ENCODE measurements around the gene NME9. TPM values are rescaled to one million over a fixed set of nuclear protein-coding genes. Genes with fewer than 3 reads are reported as not detected.

NME9 gene
- total and polyA plus RNA-seq, 2 donors (not counting 3 experiments of a cell fraction or from before 2014, with no cell fraction given): 0.08 TPM; not detected in 1

GRCh38 chr3:138375447-138375846 is 45.8 kb upstream of the NME9 start:
- CTCF ChIA-PET: interaction anchor here (0.6 to 0.8 kb wide), 2 partner anchors 11 to 152 kb away, joined by 3 read pairs; no protein-coding TSS in a partner anchor
- Histone ChIP-seq H3K9me1 (replicated peaks; ENCODE audit: control insufficient read depth, extremely low read depth, insufficient read depth, low read length) (no peaks in the 10 kb centered on the region), H3K9ac (replicated peaks; ENCODE audit: extremely low read depth, insufficient read depth, low read length) (no peak overlapping the region), H3K9me3 (replicated peaks; ENCODE audit: control insufficient read depth, insufficient read depth, low read length) (no peaks in the 10 kb centered on the region), H3K36me3 (ENCODE audit: control insufficient read depth in 2 of 2, extremely low read depth in 1 of 2, insufficient read depth in 2 of 2, low read length in 2 of 2) (no peaks in the 10 kb centered on the region), H3K79me2 (ENCODE audit: control insufficient read depth, insufficient read depth, low read length) (no peaks in the 10 kb centered on the region), H3K4me2 (ENCODE audit: insufficient read depth, low read length) (no peak overlapping the region), H3K27ac (ENCODE audit: insufficient read depth, low read depth, low read length) (no peak overlapping the region), H4K20me1 (replicated peaks; ENCODE audit: control insufficient read depth, extremely low read depth, insufficient read depth, low read length) (no peaks in the 10 kb centered on the region), H3K4me3 (replicated peaks in 1 of 3; ENCODE audit: insufficient read depth in 1 of 3, low read depth in 1 of 3, low read length in 3 of 3) (no peak overlapping the region), H3K4me1 (ENCODE audit: control insufficient read depth, extremely low read depth, insufficient read depth, low read length) (no peaks in the 10 kb centered on the region), H3K27me3 (ENCODE audit: control insufficient read depth in 2 of 2, insufficient read depth in 2 of 2, low read length in 2 of 2) (no peaks in the 10 kb centered on the region), H2AFZ (ENCODE audit: low read depth, low read length) (no peak overlapping the region)
- POLR2A ChIA-PET: no interaction called here
- no TSS peak for BruUV-seq (replicated peaks)
- dilution Hi-C loops (cut with MboI; ENCODE audit: extremely low pct_ligation_motif_present, low sequenced_read_pairs) (no loop called here), intact Hi-C loops (cut with micrococcal nuclease) (no loop called here)
- DNase-seq (ENCODE audit: low read depth, low spot score) (no peak), FAIRE-seq (no peak)
- TF ChIP-seq POLR2AphosphoS5 (IDR thresholded peaks at IDR 0.05; ENCODE audit: insufficient read depth, low read depth, low read length) (no peak), JUN (IDR thresholded peaks at IDR 0.05; ENCODE audit: borderline replicate concordance, insufficient read depth, insufficient read length, low read depth) (no peak), FOS (IDR thresholded peaks at IDR 0.05; ENCODE audit: borderline replicate concordance, insufficient read depth, low read length) (no peak), MAX (IDR thresholded peaks at IDR 0.05; ENCODE audit: insufficient read depth, insufficient read length) (no peak), EZH2 (IDR thresholded peaks at IDR 0.05; ENCODE audit: borderline replicate concordance, low read depth, low read length, severe bottlenecking) (no peak), CTCF (IDR thresholded peaks at IDR 0.05; ENCODE audit: extremely low read depth in 1 of 2, insufficient read depth in 1 of 2, low read depth in 1 of 2, low read length in 2 of 2) (no peak), MYC (IDR thresholded peaks at IDR 0.05; ENCODE audit: low read depth, low read length) (no peak), POLR2A (IDR thresholded peaks at IDR 0.05; ENCODE audit: low read depth, low read length) (no peak), GATA2 (IDR thresholded peaks at IDR 0.05; ENCODE audit: insufficient read depth, insufficient read length, low read depth, low read length) (no peak)

Data from endothelial cell of umbilical vein (primary cell).